Gastroesophageal sphincter (tissue), 3 donors: ENCODE results near the gene NAPB.
"Not testable (repeated sequence)": the region's sequence is repeated elsewhere in the genome, so short reads cannot be mapped to it uniquely, and the experiment has no call there.

Source experiments
- EP300 ChIP-seq: sonication (generic); formaldehyde crosslinking; IDR thresholded peaks from one replicate; pipeline ENCODE4 v1.6.1; 2017; ENCODE audit warnings: antibody characterized with exemption, mild to moderate bottlenecking
- POLR2A ChIP-seq, 2 donors: fragments of 450-650 bp; IDR thresholded peaks; one replicate each; pipeline ENCODE4 v1.6.1; 2017; ENCODE audit warnings: antibody characterized with exemption in 2 of 2, mild to moderate bottlenecking in 2 of 2, moderate library complexity in 1 of 2
- TF ChIP-seq, protein P1 (sequence below), 4 experiments: fragments of 200-600 bp in 2 of 4; fragments of 450-650 bp in 2 of 4; sonication (generic) in 1 of 4; IDR thresholded peaks; one replicate each; pipeline ENCODE4 v1.5.1; 2017 to 2019; ENCODE audit warnings: antibody characterized with exemption in 4 of 4, mild to moderate bottlenecking in 2 of 4, moderate library complexity in 2 of 4

DNA sequence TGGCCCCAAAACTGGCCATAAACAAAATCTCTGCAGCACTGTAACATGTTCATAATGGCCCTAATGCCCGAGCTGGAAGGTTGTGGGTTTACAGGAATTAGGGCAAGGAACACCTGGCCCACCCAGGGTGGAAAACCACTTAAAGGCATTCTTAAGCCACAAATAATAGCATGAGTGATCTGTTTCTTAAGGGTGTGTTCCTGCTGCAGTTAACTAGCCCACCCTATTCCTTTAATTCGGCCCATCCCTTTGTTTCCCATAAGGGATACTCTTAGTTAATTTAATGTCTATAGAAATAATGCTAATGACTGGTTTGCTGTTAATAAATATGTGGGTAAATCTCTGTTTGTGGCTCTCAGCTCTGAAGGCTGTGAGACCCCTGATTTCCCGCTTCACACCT lies 45.7 kb upstream of the NAPB start:
- TF ChIP-seq POLR2A (IDR thresholded peaks at IDR 0.05); EP300: not testable (repeated sequence)
- TF ChIP-seq, protein P1, sequence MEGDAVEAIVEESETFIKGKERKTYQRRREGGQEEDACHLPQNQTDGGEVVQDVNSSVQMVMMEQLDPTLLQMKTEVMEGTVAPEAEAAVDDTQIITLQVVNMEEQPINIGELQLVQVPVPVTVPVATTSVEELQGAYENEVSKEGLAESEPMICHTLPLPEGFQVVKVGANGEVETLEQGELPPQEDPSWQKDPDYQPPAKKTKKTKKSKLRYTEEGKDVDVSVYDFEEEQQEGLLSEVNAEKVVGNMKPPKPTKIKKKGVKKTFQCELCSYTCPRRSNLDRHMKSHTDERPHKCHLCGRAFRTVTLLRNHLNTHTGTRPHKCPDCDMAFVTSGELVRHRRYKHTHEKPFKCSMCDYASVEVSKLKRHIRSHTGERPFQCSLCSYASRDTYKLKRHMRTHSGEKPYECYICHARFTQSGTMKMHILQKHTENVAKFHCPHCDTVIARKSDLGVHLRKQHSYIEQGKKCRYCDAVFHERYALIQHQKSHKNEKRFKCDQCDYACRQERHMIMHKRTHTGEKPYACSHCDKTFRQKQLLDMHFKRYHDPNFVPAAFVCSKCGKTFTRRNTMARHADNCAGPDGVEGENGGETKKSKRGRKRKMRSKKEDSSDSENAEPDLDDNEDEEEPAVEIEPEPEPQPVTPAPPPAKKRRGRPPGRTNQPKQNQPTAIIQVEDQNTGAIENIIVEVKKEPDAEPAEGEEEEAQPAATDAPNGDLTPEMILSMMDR (IDR thresholded peaks at IDR 0.05), result not testable (repeated sequence)
